GM18870 (cell line): ENCODE results near the gene CDC14A.

ENCODE experiments used
- ATAC-seq: cut with Tn5 transposase; IDR thresholded peaks from one replicate; pipeline ENCODE4 v1.9.1; 2021; ENCODE audit warnings: moderate library complexity; ENCODE audit not compliant: unreplicated experiment

Gene CDC14A

DNA sequence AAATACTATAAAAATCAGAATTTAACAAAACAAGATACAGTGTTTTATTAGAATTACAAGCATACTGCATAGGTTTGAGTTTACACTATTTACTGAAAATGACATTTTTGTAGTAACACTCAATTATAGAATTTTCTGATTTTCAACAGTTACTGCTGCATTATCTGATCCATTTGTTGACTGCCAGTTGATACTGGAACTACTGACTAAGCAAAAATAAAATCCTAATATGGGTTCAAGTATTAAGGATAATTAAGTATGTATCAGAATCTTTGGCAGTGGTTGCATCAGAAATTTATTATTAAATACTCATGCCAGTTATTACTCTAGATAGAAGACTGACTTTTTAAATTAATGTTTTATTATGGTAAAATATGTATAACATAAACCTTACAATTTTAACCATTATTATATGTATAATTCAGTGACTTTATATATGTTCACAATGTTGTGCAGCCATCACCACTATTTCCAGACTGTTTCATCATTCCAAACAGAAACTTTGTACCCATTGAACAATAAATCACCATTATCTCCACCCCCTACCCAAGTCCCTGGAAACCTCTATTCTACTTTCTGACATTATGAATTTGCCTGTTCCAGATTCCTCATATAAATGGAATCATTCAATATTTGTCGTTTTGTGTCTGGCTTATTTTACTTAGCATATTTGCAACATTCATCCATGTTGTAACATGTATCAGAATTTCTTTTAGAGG is 127.5 kb downstream of the CDC14A start:
- ATAC-seq: no peak

DNA sequence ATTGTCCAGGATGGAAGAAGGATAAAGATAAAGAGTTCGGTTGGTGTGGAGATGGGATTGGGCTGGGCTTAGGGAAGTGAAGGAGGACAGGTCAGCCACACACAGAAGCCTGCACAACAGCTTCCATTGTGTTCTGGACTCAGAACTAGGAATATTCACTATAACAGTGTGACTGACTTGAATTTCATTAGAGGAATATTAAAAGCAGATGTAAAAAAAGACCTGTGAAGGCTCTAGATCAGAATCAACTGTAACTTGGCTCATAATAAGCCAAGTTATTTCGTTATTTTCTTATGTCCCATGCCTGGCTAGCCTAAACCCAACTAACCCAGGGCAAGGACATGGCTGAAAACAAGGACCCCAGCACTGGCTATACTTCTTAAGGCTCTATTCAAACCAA is 129.0 kb downstream of the CDC14A start:
- no peak for ATAC-seq

DNA sequence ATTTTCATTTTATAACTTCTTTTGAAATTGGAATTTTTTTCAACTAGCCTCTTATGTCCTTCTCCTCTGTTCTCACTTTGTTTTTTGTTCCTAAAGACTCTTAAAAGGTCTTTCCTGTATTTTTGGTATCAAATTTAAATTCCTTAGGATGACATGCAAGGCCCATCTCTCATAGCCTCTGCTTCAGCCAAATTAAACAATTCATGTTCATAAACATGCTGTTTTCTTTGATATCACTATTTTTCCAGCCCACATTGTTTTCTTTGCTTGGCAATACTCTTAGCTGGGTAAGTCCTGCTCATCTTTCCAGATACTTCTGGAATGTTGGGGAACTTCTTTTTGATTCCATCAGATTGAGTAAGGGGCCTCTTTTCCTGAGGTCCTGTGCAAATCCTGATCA is 129.9 kb downstream of the CDC14A start:
- ATAC-seq: no peak

DNA sequence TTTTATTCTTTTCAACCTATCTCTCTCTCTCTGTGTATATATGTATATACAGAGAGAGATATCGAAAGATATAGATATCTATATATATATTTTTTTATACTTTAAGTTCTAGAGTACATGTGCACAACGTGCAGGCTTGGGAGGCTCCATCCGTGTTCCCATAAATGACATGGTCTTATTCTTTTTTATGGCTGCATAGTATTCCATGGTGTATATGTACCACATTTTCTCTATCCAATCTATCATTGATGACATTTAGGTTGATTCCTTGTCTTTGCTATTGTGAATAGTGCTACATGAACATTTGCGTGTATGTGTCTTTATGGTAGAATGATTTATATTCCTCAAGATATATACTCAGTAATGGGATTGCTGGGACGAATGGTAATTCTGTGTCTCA is 130.4 kb downstream of the CDC14A start:
- no peak for ATAC-seq

DNA sequence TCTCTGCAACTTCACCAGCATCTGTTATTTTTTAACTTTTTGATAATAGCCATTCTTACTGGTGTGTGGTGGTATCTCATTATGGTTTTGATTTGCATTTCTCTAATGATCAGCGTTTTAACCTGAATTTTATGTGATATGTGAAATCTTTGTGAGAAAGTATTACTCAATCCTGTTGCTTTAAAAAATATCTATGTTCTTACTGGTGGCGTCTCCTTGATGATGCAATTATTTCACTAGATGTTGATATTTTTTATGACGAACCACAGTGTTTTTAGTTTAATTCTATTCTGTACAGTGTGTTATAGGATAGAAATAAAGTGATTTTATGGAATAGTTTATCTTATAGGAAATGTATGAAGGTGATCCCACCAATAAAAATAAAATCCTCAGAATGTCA is 130.9 kb downstream of the CDC14A start:
- ATAC-seq: no peak

DNA sequence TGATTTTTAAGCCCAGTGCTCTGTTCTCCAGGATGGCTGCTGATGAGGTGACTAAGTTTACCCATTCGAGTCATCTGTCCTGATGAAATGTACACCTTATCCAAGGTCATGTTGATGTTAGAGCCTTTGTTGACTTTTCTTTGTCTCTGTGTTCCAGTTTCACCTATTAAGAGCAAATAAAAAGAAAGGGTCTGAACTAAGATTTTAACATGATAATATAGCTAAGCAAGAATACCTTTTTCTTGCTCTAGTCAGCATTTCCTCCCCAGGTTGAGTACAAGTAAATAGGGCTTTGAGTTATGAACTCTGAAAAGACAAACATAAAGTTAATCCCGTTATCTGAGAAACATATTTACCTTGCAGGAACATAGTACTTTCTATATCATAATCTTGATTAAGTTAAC is 133.6 kb downstream of the CDC14A start:
- no peak for ATAC-seq

DNA sequence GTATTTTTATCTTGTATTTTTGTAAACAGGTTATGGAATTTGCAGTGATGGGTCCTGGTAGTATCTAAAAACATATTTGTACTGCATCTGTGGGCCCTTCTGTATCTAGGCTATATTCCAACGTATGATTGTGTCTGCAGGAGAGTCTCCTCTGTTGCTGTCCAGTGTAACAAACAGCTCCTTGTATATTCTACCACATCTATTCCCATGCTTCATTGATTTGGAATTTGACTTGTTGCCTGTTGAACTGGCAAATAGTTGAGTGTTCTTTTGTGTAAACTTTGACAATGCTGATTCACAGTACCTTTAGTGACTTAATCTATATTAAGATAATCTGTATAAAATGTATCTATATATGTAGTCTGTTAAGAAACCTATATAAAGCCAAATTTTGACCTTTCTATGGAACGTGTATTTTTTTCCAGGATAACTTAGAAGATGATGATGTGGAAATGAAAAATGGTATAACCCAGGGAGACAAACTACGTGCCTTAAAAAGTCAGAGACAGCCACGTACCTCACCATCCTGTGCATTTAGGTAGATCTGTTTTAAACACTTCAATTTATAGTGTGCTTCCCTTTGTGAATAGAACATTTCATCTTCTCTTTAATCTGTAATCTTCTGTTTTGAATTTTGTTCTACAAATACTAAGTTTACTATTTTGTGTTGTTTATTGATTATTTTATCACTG is 142.2 kb downstream of the CDC14A start:
- ATAC-seq: no peak

DNA sequence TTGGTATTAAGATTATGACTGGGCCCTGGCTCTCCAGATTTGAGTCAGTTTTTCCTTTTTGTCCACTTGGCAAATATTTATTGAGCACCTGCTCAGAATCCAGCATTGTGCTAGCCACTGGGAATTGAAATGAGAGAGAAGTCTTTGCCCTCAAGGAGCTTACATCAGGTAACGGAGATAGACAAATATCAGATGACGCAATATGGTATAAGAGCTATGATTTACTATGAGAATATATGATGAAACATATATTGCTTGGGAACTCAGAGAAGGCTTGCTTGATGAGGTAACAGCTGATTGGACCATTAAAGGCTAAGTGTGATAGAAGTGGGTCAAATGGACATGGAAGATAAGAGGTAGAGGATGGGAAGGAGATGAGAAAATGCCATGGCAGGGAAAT is 144.6 kb downstream of the CDC14A start:
- ATAC-seq: no peak

DNA sequence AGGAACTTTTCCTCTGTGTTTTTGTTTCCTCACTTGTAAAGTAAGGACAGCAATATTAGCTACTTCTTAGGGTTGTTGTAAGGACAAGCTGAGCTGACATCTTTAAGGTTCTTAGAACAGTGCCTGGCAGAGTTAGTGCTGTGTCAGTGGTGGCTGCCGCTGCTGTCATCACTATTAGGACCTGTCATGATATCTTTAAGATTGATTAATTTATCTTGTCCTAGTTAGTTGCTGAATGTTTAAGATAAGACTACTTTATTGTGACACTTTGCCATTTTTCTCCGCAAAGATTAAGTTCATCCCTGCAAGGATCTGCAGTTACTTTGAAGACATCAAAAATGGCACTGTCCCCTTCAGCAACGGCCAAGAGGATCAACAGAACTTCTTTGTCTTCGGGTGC is 145.5 kb downstream of the CDC14A start:
- no peak for ATAC-seq

DNA sequence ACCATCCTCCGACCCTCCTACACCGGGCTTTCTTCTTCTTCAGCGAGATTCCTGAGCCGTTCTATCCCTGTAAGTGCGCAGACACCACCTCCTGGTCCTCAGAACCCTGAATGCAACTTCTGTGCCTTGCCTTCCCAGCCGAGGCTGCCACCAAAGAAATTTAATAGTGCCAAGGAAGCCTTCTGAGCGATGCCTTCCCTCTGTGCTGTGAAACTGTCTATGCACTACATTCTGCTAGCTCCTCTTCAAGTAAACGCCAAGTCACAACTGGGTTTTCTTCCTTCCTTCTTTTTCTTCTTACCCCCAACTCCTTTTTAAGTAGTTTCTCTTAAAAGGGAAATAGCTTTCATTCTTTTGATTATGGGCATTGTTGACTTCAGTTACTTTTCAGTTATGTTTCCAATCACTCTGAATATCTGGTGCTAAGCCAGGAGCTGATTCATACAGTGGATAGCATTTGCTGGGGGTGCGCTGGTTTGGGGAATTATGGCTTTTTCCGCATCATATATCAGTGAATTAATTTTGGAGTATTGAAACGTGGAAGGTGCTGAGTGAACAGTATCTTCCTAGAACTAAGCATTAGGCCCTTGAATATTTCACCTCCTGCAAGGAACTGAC is 147.0 kb downstream of the CDC14A start:
- ATAC-seq: no peak

DNA sequence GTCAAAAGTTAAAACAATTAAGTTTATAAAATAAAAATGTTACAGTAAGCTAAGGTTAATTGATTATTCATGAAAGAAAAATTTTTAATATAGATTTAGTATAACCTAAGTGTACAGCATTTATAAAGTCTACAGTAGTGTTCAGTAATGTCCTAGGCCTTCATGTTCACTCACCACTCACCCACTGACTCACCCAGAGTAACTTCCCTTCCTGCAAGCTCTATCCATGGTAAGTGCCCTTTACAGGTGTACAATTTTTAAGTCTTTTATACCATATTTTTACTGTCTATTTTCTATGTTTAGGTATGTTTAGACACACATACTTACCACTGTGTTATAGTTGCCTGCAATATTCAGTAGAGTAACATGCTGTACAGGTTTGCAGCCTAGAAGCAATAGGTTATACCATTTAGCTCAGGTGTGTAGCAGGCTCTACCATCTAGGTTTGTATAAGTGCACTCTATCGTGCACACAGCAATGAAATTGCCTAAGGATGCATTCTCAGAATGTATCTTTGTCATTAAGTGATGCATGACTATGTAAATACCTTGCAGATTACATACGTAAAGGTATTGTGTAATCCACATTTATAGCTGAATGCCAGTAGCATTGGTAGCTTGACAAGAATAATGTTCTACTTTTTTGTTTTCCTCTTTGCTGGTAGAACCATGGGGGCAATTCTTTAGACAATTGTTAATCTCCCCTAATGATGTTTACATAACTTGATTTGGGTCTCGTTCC is 149.9 kb downstream of the CDC14A start:
- ATAC-seq: no peak

DNA sequence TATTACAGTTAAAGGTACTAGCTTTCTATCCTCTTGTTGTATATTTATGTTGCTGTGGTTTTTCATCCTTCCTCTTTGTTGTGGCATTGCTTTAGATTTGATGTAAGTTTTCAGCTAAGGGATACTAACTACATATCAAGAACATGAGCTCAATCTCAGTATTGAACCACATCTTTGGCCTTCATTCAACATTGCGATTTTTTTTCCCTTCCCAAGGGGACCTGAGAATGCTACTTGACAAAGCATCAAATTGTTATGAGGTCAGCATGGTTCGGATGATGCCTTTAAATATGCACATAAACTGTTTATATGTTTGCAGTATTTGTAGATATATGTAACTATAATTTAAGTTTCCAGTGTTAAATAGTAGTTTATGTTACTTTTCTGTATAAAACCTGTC is 153.9 kb downstream of the CDC14A start:
- ATAC-seq: no peak

DNA sequence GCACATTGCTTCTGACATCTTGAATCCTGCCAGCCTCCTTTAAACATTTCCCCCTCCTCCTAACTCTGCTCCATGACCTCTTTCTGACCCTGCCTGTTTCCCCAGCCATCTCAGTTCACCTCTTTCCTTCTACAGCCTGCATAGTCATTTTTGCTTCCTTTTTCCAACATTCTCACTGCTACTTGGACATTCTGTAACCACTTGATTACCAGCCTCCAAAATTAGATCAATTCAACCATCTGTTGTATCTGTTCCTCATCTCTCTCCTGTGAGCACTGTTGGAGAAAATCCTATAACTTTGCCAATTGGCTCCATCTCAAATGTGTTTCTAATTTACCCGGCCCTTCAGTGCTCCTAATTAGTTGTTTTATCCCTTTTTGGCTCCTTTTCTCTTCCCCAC is 158.1 kb downstream of the CDC14A start:
- ATAC-seq: no peak

DNA sequence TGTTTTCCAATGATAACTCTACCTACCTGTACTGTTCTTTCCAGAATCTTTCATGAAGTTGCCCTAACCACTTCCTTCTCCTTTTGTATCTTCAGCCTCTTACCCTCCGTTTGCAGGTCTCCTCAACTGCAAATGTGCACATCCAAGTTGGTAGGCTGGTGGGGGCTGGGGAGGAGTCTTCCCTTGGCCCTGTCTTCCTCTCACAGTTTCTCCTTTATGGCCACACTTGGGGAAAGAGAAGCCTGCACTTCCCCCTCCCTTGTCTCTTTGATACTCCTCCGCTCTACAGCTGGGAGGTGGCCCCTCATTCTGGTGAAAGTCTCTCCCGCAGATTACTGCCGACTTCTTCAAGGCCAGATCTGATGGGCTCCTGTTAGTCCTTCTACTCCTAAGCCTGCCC is 158.8 kb downstream of the CDC14A start:
- ATAC-seq: no peak

DNA sequence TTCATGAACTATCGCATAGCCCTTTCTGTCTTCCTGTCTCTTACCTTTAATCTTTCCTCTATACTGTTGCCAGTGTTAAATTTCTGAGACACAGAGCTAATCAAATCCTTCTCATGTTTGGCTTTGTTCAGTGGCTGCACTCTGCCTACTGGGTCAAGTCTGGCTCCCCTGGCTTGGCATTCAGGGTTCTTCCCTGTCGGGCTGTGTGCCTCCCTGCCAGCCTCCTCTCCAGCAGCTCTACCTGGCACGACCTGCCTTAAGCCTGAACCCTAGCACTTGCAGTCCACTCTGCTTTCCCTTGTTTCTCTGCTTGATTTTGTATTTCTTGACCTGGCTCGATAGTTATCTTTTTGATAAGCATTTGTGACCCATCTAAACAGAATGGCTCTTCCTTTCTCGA is 159.5 kb downstream of the CDC14A start:
- no peak for ATAC-seq

DNA sequence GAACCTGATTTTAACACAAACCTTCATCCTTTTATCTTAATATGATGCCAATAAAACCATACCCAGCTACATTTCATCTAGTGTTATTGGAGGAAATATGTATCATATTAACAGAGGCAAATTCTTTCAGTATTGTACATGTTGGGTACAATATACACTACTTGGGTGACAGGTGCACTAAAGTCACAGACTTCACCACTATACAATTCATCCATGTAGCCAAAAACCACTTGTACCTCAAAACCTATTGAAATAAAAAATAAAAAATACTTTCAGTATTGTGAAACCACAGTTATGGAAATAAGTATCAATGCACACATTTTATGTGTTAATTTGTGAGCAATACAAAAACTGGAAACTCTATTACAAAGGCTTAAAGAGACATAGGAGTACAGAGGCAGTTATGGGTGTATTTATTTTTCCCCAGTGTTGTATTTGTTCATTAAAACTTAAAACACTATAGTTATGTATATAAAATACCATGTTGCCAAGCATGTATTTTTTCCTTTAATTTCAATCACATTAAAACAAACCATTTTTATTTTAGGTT is 160.6 kb downstream of the CDC14A start:
- peak; percentile 53 for ATAC-seq

DNA sequence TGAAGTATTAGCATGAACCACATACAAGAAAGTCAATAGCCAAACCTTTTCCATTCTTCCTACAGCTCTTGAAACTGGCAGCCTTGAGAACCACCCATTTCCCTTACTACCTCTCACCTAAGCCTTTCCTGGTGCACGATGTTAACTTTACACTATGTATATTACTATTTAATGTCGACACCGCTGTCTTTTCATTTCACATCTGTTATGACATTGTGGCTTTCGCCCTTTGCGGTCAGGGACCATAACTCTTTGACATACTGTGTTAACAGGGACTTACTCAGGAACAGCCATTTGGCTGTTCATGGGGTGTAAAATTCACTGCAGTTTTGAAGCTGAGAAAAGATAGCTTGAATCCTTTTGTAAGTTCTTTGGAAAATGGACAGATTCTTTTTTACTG is 164.6 kb downstream of the CDC14A start:
- no peak for ATAC-seq

DNA sequence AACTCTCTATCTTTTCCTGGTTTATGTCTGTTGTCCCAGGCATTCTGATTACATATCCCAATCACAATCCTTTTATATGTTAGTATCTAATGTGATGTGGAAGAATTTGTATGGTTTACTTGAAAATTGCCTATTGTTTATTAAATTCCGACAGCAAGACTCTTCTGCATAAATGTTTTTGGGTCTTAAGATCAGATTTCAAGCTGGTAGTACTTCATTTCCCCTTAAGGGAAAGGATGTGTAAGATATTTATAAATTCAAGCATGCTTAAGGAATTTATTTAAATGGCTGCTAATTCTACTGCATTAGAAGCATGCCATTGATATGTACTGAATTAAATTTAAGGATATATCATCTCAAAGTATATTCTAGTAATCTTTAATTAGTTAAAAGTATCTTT is 165.2 kb downstream of the CDC14A start:
- ATAC-seq: no peak

DNA sequence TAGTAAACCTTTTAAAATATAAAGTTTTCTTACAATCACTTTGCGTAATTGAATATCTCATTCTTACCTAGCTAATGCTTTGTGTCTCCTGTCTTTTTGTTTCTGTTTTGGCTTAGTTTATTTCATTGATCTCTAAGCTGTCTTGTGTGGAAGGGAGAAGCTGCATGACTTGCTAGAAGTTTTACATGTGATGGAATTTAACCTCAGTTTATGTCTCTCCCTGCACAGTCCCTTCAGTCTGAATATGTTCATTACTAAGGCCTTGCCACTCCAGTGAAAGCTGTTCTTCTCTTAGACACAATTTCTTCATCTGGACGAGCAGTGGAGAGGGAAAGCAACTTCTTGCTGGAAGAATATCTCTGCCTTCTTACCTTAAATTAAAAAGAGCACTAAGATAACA is 165.7 kb downstream of the CDC14A start:
- no peak for ATAC-seq

DNA sequence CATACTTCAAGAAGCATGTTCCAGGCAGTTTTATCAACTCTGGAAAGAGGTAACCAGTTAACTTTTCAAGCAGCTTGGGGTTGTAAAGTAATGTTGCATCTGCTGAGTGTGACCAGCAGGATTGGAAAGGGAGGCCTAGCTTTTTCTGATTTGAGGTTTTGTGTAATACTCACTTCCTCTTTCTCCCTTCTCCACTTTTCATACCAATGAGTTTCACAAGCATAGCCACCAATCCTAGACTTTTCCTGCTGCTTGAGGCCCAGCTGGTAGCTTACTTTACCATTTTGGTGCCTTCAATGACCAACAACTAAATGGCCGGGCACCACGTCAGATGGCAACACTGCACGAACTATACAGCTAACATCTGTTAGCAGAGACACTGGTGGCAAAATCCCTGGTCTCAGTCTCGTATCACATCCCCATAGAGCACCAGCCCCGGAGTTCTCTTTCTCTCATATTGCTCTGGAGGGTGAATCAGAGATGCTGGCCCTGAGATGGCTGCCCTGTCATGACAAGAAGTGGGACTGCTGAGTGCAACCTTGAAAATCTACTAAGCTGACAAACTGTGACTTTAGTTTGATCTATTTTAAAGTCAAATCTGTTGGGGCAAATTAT is 170.8 kb downstream of the CDC14A start:
- peak; percentile 99 for ATAC-seq

DNA sequence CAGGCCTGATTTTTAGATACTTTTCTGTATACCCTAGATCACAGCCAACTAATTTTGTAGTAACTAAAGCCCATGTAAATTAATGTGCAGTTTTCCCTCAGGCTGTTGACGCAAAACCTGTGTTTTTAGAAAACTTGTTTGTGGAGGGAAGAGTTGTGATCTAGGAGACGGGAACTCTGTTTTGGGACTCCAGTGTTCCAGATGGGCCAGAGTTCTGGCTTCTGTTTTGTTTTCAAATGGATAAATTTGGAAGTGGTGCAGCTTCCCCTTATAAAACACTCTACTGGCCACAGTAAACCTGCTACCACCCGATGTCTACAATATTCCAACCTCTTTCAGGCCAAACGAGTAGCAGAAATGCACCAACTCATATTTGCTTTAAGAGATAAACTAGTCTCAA is 172.0 kb downstream of the CDC14A start:
- no peak for ATAC-seq
